GM18861 (cell line): ENCODE results near the gene MAMSTR.
"Not testable (repeated sequence)": the region's sequence is repeated elsewhere in the genome, so short reads cannot be mapped to it uniquely, and the experiment has no call there.

Source experiments
- ATAC-seq: cut with Tn5 transposase; IDR thresholded peaks from one replicate; pipeline ENCODE4 v1.9.1; 2021; ENCODE audit not compliant: unreplicated experiment

MAMSTR gene, protein sequence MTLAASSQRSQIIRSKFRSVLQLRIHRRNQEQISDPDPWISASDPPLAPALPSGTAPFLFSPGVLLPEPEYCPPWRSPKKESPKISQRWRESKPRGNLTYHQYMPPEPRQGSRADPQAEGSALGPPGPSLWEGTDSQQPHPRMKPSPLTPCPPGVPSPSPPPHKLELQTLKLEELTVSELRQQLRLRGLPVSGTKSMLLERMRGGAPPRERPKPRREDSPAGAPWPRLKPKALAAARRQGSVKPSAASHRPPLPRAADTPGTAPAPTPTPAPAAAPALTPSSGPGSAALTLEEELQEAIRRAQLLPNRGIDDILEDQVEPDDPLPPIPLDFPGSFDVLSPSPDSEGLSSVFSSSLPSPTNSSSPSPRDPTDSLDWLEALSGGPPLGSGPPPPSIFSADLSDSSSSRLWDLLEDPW

DNA sequence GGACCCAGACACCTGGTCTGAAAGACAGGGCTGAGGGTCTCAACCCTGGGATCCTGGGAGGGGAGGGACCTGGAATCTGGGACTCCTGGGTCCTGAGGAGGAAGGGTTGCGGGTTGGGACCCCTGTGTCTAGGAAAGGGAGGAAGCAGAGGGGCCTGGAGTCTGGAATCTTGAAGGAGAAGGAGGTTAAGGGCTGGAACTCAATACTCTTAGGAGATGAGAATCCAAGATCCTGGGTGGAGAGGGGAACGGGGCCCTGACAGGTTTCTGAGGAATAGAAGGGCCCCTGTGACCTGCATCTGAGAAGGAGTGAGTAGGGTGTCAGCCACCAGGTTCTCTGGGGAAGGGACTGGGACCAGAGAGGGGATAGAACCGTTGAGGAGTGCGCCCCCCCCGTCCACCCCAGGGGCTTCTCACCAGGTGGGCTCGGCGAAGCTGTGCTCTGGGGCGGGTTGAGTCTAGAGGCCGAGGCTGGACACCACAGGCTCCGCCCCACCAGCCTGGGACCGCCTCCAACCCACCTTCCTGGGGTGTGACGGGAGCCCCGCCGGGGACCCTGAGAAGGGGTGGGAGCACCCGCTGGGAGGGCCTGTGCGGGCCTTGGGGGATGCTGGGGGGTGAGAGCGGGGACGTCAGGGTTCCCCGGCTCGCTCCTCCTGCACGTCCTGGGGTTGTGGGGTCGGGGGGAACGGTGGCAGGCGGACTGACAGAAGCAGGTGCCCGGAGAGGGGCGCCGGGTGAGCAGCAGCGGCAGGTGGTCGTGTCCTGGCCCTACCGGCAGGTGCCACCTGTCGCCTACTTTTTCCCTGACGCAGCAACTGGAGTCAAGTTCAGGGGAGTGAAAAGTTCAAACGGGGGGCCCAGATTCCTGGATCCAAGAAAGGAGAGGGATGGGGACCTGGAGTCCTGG is at the start of gene MAMSTR:
TSS of gene MAMSTR (minus strand) at position 463 of the 909 bp plus-strand sequence. CDS start 694 bp downstream, outside the sequence.
- ATAC-seq, result no peak

DNA sequence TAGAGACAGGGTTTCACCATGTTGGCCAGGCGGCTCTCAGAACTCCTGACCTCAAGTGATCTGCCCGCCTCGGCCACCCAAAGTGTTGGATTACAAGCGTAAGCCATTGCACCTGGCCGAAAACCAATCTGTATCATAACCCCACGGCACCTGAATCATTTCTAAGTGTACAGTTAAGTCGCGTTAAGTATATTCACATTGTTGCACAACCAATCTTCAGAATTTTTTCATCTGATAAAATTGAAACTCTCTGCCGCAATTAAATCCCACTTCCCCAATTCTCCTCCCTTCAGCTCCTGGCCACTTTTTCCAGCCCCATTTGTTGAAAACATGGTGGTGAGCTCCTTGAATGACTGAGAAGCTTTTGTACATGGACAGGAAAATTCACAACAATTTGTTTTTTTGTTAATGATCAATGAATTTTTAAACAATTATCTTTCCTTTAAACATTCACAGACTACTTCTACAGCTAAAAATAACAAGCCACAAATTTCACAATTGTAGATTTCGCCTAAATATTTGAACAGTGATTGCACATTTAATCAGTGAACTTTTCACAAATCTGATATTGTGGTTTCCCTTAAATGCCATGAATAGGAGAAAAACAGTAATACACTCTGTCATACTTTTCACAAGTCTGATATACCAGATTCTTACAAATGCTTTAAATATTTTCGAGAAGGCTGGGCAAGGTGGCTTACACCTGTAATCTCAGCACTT is 49.6 kb upstream of the MAMSTR start:
- no peak for ATAC-seq

DNA sequence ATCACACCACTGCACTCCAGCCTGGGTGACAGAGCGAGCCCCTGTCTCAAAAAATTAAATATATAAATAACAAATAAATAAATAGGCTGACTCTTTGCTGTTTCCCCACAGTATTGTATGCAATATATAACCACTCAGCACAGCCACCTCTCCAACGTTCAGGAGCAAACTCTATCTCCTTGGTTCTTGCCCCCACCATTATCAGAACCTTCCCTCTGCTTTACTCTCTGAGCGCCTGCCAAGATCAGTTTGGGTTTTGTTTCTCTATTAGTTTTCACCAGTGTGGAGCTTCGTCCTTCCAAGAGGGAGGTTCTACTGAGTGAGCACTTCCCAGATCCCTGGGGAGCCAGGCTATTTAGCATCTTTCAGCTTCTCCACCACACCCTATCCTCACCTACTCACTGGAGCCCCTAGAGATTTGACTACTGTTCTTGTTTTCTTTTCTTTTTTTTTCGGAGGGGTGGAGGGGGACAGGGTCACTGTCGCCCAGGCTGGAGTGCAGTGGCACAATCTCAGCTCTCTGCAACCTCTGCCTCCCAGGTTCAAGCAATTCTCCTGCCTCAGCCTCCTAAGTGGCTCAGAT is 48.7 kb upstream of the MAMSTR start:
- ATAC-seq, result not testable (repeated sequence)

DNA sequence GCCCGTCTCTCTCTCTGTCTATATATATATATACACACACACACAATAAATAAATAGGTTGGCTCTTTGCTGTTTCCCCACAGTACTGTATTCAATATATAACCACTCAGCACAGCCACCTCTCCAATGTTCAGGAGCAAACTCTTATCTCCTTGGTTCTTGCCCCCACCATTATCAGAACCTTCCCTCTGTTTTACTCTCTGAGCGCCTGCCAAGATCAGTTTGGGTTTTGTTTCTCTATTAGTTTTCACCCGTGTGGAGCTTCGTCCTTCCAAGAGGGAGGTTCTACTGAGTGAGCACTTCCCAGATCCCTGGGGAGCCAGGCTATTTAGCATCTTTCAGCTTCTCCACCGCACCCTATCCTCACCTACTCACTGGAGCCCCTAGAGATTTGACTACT is 46.3 kb upstream of the MAMSTR start:
- not testable (repeated sequence) for ATAC-seq

DNA sequence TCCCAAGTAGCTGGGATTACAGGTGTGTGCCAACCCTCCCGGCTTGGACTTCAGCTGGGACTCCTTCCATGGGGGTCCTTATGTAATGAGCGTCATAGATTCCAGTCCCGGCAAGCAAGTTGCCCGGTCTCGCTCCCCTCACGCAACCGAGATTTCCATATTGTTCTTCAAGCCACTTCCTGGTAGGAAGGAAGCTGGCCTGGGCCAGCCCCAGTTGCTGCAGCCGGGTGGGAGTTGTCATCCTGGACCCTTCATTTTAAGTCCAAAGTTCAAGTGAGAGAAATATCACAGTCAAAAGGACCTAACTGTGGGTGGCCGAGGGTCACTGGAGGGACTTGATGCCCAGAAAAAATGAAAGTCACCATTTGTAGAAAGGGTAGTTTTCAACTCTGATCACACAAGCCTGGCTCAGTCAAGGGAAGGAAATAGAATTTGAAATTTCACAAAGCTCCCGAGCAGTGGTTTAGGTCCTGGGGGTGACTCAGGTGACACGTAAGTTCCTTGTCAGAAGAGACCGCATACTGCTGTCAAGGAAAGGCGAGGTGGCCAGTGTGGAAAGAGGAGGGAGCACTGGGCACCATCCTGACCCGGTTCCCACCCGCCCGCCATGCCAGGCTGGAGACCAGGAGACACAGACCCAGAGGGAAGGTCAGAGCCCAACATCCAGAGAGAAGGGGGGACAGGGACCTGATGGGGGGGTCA is 41.1 kb upstream of the MAMSTR start:
- no peak for ATAC-seq

DNA sequence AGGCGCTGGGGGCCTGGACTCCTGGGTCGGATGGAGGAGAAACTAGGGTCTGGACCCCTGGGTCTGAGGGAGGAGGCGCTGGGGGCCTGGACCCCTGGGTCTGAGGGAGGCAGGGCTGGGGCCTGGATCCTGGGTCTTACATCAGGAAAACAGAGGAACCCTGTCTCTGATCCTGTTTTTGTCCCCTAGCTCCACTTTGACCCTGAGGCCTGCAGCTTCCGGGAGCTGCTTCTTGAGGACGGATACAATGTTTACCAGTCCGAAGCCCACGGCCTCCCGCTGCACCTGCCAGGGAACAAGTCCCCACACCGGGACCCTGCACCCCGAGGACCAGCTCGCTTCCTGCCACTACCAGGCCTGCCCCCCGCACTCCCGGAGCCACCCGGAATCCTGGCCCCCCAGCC is 38.2 kb upstream of the MAMSTR start:
- ATAC-seq, result no peak

DNA sequence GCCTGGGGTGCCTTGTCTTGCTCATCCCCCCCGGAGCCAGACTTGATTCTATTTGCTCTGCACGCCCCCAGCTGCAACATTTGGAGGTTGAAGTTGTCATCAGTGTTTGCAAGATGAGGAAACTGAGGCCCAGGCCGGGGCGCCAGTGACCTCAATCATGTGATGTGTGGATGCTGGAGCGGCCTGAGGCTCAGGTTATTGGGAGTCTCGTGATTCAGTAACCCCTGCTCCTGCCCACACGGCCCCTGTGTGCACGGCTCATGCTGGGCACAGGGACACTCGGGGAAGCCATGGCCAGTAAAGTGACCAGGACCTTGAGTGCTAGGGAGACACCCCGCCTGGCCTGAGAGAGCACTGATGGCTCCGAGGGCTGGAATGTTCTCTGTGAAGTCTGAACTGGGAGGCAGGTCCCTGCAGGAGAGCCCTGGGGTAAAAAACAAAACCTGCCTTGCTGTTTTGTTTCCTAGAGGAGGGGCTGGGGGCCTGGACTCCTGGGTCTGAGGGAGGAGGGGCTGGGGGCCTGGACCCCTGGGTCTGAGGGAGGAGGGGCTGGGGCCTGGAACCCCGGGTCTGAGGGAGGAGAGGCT is 37.7 kb upstream of the MAMSTR start:
- no peak for ATAC-seq

DNA sequence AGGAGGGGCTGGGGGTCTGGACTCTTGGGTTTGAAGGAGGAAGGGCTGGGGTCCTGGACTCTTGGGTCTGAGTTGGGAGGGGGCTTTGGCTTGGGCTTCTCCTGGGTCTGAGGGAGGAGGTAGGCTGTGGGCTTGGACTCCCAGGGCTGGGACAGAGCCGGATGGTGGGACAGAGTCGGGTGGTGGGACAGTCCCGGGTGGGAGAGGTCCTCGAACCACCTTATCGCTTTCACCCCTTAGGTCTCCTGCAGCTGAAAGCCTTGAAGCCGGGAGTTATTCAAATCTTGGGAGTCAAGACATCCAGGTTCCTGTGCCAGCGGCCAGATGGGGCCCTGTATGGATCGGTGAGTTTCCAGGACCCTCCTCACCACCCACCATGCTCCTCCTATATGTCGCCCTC is 37.2 kb upstream of the MAMSTR start:
- no peak for ATAC-seq

DNA sequence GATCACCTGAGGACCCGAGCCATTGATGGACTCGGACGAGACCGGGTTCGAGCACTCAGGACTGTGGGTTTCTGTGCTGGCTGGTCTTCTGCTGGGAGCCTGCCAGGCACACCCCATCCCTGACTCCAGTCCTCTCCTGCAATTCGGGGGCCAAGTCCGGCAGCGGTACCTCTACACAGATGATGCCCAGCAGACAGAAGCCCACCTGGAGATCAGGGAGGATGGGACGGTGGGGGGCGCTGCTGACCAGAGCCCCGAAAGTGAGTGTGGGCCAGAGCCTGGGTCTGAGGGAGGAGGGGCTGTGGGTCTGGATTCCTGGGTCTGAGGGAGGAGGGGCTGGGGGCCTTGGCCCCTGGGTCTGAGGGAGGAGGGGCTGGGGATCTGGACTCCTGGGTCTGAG is 36.7 kb upstream of the MAMSTR start:
- no peak for ATAC-seq

DNA sequence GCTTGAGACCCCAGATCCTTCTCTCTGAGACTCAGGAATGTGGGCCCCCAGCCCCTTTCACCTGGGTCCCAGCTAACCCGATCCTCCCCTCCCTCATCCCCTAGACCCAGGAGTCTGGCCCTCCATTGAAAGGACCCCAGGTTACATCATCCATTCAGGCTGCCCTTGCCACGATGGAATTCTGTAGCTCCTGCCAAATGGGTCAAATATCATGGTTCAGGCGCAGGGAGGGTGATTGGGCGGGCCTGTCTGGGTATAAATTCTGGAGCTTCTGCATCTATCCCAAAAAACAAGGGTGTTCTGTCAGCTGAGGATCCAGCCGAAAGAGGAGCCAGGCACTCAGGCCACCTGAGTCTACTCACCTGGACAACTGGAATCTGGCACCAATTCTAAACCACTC is 36.3 kb upstream of the MAMSTR start:
- ATAC-seq, result no peak

DNA sequence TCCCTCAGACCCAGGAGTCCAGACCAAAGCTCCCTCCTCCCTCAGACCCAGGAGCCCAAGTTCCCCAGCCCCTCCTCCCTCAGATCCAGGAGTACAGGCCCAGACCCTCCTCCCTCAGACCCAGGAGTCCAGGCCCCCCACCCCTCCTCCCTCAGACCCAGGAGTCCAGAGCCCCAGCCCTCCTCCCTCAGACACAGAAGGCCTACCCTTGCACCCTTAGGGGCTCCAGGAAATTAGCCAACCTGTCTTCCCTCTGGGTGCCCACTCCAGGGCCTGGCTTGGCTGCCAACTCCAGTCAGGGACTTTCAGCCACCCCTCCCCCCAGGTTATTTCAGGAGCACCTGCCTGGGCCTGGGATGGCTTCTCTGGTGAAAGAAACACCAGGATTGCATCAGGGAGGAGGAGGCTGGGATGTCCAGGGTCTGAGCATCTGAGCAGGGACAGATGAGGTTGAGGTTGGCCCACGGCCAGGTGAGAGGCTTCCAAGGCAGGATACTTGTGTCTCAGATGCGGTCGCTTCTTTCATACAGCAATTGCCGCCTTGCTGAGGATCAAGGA is 35.6 kb upstream of the MAMSTR start, which contains the start of gene FGF21:
TSS of gene FGF21 (plus strand) at position 441 of the 558 bp plus-strand sequence. CDS start 713 bp downstream, outside the sequence.
- ATAC-seq, result no peak

DNA sequence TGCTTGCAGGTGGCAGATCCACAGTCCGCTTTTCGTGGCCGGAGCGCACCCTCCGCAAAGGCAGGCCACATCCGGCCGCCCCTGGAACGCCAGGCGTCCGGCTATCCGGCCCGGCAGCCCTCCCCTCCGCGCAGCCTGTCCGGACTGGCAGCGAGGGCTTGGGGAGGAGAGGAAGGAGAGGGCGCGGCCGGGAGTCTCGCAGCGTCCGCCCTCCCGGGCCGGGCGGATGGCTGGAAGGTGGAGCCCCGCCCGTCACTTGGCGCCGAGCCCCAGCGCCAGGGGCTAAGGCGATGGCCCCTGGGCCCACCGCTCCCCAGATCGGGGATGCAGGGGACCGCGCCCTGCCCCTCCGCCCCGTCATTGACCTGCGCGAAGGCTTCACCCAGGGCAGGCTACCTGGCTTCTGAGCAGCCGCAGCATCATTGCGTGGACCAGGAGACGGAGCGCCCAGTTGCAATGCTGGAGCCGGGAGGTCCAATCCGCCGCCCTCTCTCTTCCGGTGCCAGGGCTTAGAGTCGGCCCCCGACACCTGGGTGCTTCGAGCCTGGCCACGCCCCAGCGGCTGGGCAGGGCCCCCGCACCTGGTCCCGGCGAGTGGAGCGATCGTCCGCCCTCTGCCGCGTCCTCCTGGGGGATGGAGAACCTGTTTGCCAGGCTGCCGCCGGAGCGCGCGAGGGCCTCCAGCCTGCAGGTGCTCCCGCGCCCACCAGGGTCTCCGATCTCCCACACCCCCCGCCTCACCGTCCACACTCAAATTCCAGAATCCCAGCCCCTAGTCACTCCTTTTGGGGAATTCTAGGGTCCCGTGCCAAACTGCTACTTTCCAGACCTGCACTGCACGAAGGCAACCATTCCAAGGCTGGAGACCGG is 33.2 kb upstream of the MAMSTR start, which contains the start of gene FUT1:
TSS of gene FUT1 (minus strand) at position 146 of the 870 bp plus-strand sequence. CDS start 1,360 bp downstream, outside the sequence.
- no peak for ATAC-seq

DNA sequence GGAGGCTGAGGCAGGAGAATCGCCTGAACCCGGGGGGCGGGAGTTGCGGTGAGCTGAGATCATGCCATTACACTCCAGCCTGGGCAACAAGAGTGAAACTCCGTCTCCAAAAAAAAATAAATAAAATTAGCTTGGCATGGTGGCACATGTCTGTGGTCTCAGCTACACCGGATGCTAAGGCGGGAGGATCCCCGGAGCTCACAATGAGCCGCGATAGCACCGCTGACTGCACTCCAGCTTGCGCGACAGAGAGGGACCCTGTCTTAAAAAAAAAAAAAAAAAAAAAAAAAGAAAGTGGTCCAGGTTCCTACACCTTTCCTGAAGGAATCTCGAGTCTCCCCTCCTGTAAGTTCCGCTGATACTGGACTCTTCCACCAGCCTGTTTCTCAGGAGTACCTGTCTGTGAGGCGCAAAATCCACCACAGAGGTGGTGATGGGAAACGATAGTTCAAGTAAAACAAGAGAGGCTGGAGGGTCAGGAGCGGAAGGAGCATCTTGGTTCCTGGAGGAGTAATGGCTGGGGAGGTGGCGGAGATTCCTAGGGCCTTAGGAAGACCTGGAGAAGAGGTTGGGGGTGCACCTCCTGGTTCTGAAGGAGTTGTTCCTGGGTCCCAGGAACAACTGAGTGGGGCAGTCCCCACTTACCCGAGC is 32.4 kb upstream of the MAMSTR start:
- ATAC-seq, result no peak

DNA sequence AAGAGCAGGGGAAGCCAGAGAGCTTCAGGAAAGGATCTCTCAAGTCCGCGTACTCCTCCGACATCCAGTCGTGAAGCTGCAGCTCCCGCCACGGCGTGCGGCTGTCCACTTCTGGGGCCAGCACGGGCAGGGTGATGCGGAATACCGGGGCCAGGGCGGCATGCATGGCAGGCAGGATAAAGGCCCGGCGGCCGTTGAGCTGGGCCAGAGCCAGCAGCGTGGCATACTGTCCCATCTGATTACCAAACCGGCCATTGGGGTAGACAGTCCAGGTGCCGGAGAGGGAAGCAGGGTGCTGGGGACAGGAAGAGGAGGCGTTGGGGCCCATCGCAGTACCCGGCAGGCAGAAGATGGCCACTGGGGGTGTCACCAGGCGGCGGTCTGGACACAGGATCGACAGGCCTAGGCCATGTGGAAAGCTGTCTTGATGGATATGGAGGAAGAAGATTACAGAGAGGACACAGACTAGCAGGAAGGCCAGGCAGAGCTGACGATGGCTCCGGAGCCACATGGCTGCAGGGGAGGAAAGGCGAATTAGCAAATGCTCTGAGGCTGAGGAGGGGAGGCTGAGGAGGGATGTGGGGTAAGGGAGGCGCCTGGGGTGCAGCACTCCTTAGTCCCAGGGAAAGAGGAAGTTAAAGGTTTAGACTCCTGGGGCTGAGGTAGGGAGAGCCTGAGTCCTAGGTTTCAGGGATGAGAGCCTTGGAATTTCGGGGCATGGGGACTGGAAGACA is 31.4 kb upstream of the MAMSTR start:
- ATAC-seq, result no peak

DNA sequence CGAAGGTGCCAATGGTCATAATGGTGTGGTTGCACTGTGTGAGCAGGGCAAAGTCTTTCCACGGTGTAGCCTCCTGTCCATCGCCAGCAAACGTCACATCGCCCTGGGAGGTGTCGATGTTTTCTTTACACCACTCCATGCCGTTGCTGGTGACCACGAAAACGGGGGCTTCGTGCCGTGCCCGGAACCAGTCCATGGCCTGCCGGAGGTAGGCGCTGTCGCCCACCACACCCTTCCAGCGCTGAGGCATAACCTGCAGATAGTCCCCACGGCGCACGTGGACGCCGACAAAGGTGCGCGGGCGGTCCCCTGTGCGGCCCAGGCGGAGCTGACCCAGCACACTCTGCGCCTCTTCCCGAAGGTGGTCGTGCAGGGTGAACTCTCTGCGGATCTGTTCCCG is 30.8 kb upstream of the MAMSTR start:
- ATAC-seq, result no peak

DNA sequence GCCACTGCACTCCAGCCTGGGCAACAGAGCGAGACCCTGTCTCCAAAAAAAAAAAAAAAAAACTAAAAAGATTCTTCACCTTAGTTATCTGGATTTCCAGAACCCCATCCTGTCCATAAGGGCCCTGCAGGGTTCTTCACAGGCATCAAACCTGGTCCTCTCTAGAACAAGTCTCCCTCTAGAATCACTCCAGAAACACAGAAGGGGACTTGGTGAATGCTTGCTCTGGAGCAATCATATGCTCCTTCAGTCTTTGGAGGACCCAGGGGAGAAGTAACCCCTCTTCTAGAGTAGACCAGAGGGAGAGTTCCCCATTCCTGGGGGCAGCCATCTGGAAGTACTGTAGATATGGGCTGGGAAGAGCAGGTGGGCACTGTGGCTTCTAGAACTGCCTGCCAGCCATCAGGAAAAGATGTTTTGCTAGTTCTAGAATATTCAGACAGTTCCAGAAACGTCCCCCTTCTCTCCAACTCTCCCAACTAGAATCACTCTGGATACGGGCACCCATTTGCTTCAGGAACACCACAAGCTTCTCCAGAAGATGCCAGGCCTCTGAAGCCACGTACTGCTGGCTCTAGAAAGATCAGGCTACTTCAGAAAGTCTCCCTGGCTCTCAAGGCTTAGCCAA is 30.2 kb upstream of the MAMSTR start:
- ATAC-seq, result no peak
